ENCODE results near the gene HUNK. TPM values are rescaled to one million over a fixed set of nuclear protein-coding genes. Genes with fewer than 3 reads are reported as not detected.

HUNK gene
- total RNA-seq, 2 donors from 2014 or later, result 0.35 TPM; not detected in 1

- Mint-ChIP-seq H3K36me3 (ENCODE audit: insufficient read depth in 2 of 2) (no peaks in the 10 kb centered on the region), H3K27me3 (ENCODE audit: low read depth) (peaks cover 49% of the 10 kb centered on the region), H3K9me3 (no peaks in the 10 kb centered on the region), H3K4me3 (no peak overlapping the region), H3K27ac (no peak overlapping the region), H3K4me1 (ENCODE audit: low read depth) (no peaks in the 10 kb centered on the region)
- ATAC-seq (replicated peaks in 1 of 2) (no peak), DNase-seq (no peak)
These were observed 35.5 kb downstream of the HUNK start for GRCh38 chr21:31908106-31909031.

- no peaks in the 10 kb centered on the region for H3K9me3 Mint-ChIP-seq
- ATAC-seq (replicated peaks in 1 of 2) (no peak), DNase-seq (no peak)
- H3K36me3 Mint-ChIP-seq (ENCODE audit: insufficient read depth in 2 of 2), result no peaks in the 10 kb centered on the region
- H3K27me3 Mint-ChIP-seq (ENCODE audit: low read depth), result peaks cover 49% of the 10 kb centered on the region
- no peaks in the 10 kb centered on the region for H3K4me1 Mint-ChIP-seq (ENCODE audit: low read depth)
- no peak overlapping the region for H3K27ac Mint-ChIP-seq
- no peak overlapping the region for H3K4me3 Mint-ChIP-seq
These were observed 36.6 kb downstream of the HUNK start for GRCh38 chr21:31909153-31910073.

GRCh38 chr21:31910074-31910470 lies 37.3 kb downstream of the HUNK start:
- Mint-ChIP-seq H3K27me3 (ENCODE audit: low read depth) (peaks cover 49% of the 10 kb centered on the region), H3K4me3 (no peak overlapping the region), H3K27ac (no peak overlapping the region), H3K36me3 (ENCODE audit: insufficient read depth in 2 of 2) (no peaks in the 10 kb centered on the region), H3K4me1 (ENCODE audit: low read depth) (no peaks in the 10 kb centered on the region), H3K9me3 (no peaks in the 10 kb centered on the region)
- no peak for DNase-seq
- no peak for ATAC-seq (replicated peaks in 1 of 2)

GRCh38 chr21:31911138-31911907 lies 38.5 kb downstream of the HUNK start:
- no peak overlapping the region for H3K27ac Mint-ChIP-seq
- H3K27me3 Mint-ChIP-seq (ENCODE audit: low read depth), result peaks cover 37% of the 10 kb centered on the region
- no peaks in the 10 kb centered on the region for H3K4me1 Mint-ChIP-seq (ENCODE audit: low read depth)
- H3K36me3 Mint-ChIP-seq (ENCODE audit: insufficient read depth in 2 of 2), result no peaks in the 10 kb centered on the region
- no peak for DNase-seq
- no peak for ATAC-seq (replicated peaks in 1 of 2)
- no peaks in the 10 kb centered on the region for H3K9me3 Mint-ChIP-seq
- H3K4me3 Mint-ChIP-seq, result no peak overlapping the region

GRCh38 chr21:31912501-31912900 lies 39.7 kb downstream of the HUNK start:
- no peak for DNase-seq
- Mint-ChIP-seq H3K27me3 (ENCODE audit: low read depth) (peaks cover 30% of the 10 kb centered on the region), H3K4me3 (no peak overlapping the region), H3K27ac (no peak overlapping the region), H3K9me3 (no peaks in the 10 kb centered on the region), H3K4me1 (ENCODE audit: low read depth) (no peaks in the 10 kb centered on the region), H3K36me3 (ENCODE audit: insufficient read depth in 2 of 2) (no peaks in the 10 kb centered on the region)
- no peak for ATAC-seq (replicated peaks in 1 of 2)

- ATAC-seq (replicated peaks in 1 of 2), result no peak
- no peak overlapping the region for H3K4me3 Mint-ChIP-seq
- no peak for DNase-seq
- H3K36me3 Mint-ChIP-seq (ENCODE audit: insufficient read depth in 2 of 2), result no peaks in the 10 kb centered on the region
- no peaks in the 10 kb centered on the region for H3K9me3 Mint-ChIP-seq
- H3K4me1 Mint-ChIP-seq (ENCODE audit: low read depth), result no peaks in the 10 kb centered on the region
- no peak overlapping the region for H3K27ac Mint-ChIP-seq
- H3K27me3 Mint-ChIP-seq (ENCODE audit: low read depth), result peaks cover 25% of the 10 kb centered on the region
These were observed 40.4 kb downstream of the HUNK start for GRCh38 chr21:31913182-31913608.

GRCh38 chr21:31914472-31914871 lies 41.7 kb downstream of the HUNK start:
- H3K27me3 Mint-ChIP-seq (ENCODE audit: low read depth), result peaks cover 13% of the 10 kb centered on the region
- H3K27ac Mint-ChIP-seq, result no peak overlapping the region
- no peaks in the 10 kb centered on the region for H3K9me3 Mint-ChIP-seq
- H3K4me1 Mint-ChIP-seq (ENCODE audit: low read depth), result no peaks in the 10 kb centered on the region
- H3K4me3 Mint-ChIP-seq, result no peak overlapping the region
- no peaks in the 10 kb centered on the region for H3K36me3 Mint-ChIP-seq (ENCODE audit: insufficient read depth in 2 of 2)
- ATAC-seq (replicated peaks in 1 of 2) (no peak), DNase-seq (no peak)

GRCh38 chr21:31915566-31915965 lies 42.7 kb downstream of the HUNK start:
- DNase-seq, result no peak
- H3K4me3 Mint-ChIP-seq, result no peak overlapping the region

GRCh38 chr21:31917108-31917507 lies 44.3 kb downstream of the HUNK start:
- Mint-ChIP-seq H3K9me3 (no peaks in the 10 kb centered on the region), H3K36me3 (ENCODE audit: insufficient read depth in 2 of 2) (no peaks in the 10 kb centered on the region), H3K27ac (no peak overlapping the region), H3K4me1 (ENCODE audit: low read depth) (no peaks in the 10 kb centered on the region), H3K4me3 (no peak overlapping the region), H3K27me3 (ENCODE audit: low read depth) (no peaks in the 10 kb centered on the region)
- DNase-seq (no peak), ATAC-seq (replicated peaks in 1 of 2) (no peak)

More at GRCh38 chr21:31915566-31915965, 42.7 kb downstream of the HUNK start:
- Mint-ChIP-seq H3K9me3 (no peaks in the 10 kb centered on the region), H3K27ac (no peak overlapping the region), H3K4me1 (ENCODE audit: low read depth) (no peaks in the 10 kb centered on the region), H3K36me3 (ENCODE audit: insufficient read depth in 2 of 2) (no peaks in the 10 kb centered on the region), H3K27me3 (ENCODE audit: low read depth) (peaks cover 9% of the 10 kb centered on the region)
- no peak for ATAC-seq (replicated peaks in 1 of 2)

- Mint-ChIP-seq H3K27ac (no peak overlapping the region), H3K27me3 (ENCODE audit: low read depth) (no peaks in the 10 kb centered on the region), H3K9me3 (no peaks in the 10 kb centered on the region), H3K4me1 (ENCODE audit: low read depth) (no peaks in the 10 kb centered on the region), H3K4me3 (no peak overlapping the region), H3K36me3 (ENCODE audit: insufficient read depth in 2 of 2) (no peaks in the 10 kb centered on the region)
- DNase-seq (no peak), ATAC-seq (replicated peaks in 1 of 2) (no peak)
These were observed 45.5 kb downstream of the HUNK start for GRCh38 chr21:31918250-31918775.

GRCh38 chr21:31920275-31920674 lies 47.5 kb downstream of the HUNK start:
- H3K4me1 Mint-ChIP-seq (ENCODE audit: low read depth), result no peaks in the 10 kb centered on the region
- DNase-seq (no peak), ATAC-seq (replicated peaks in 1 of 2) (no peak)
- no peak overlapping the region for H3K4me3 Mint-ChIP-seq
- no peaks in the 10 kb centered on the region for H3K27me3 Mint-ChIP-seq (ENCODE audit: low read depth)
- no peaks in the 10 kb centered on the region for H3K36me3 Mint-ChIP-seq (ENCODE audit: insufficient read depth in 2 of 2)
- peaks cover 0 to 2% of the 10 kb centered on the region in 2 donors for H3K9me3 Mint-ChIP-seq
- H3K27ac Mint-ChIP-seq, result no peak overlapping the region

GRCh38 chr21:31921079-31921478 lies 48.3 kb downstream of the HUNK start:
- no peak overlapping the region for H3K27ac Mint-ChIP-seq
- H3K9me3 Mint-ChIP-seq, result peaks cover 0 to 4% of the 10 kb centered on the region in 2 donors
- H3K4me3 Mint-ChIP-seq, result no peak overlapping the region
- no peaks in the 10 kb centered on the region for H3K36me3 Mint-ChIP-seq (ENCODE audit: insufficient read depth in 2 of 2)
- H3K4me1 Mint-ChIP-seq (ENCODE audit: low read depth), result no peaks in the 10 kb centered on the region
- ATAC-seq (replicated peaks in 1 of 2) (no peak), DNase-seq (no peak)
- H3K27me3 Mint-ChIP-seq (ENCODE audit: low read depth), result no peaks in the 10 kb centered on the region

All from activated T-cell treated with anti-CD3 and anti-CD28 coated beads, Interleukin-2, amount 50 U/mL, for 72 hours (primary cell).